ENCODE data around the gene IGF2. TPM values are rescaled to one million over a fixed set of nuclear protein-coding genes. Genes with fewer than 3 reads are reported as not detected.

IGF2 gene
- total and polyA plus RNA-seq, 2 of the 8 experiments (the other 6 are each of a cell fraction or from before 2014, with no cell fraction given) = 0.74 to 1.5 TPM

DNA sequence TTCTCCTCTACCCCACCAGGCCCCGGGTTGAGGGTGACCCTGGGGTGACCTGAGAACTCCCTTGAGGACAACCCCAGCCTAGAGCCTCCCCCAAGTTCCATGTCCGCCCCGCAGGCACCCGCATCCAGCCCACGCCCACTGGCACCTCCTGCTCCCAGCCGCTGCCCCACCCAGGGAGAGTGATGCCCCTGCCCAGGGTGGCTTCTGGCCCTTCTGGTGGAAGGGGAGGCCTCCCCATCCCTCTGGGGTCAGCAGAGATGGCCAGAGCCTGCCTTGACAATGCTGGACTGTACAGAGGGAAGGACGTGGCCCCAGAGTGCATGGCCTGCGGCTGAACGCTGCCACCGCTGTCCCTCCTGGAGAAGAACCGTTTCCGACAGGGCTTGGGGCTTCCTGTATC is 33.5 kb upstream of the IGF2 start (continued):
- TF ChIP-seq HDAC6 (IDR thresholded peaks at IDR 0.05; ENCODE audit: low read depth, low read length) (no peak), CHD7 (IDR thresholded peaks at IDR 0.05; ENCODE audit: insufficient replicate concordance, low read length) (no peak), ATF2 (IDR thresholded peaks at IDR 0.05; ENCODE audit: low read length) (no peak)

Measured in H1 (cell line).